SW480 (cell line): ENCODE data around the gene IBA57.

Experiments used
- DNase-seq: peaks from one replicate; pipeline ENCODE4 v3.0.0-alpha.2; 2016; ENCODE audit warnings: low spot score

The IBA57 gene

DNA sequence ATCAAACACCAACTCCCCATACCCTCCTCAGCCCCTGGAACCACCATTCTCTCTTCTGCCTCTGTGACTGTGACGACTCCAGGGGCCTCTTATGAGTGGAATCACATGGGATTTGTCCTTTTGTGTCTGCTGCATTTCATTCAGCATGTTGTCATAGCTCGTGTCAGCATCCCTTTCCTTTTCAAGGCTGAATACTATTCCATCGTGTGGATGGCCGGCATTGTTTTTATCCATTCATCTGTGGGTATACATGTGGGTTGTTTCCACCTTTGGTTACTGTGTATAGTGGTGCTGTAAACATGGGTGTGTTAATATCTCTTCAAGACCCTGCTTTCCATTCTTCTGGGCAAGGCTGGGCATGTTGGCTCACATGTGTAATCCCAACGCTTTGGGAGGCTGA, 25.2 kb downstream of the IBA57 start:
- DNase-seq, result no peak

DNA sequence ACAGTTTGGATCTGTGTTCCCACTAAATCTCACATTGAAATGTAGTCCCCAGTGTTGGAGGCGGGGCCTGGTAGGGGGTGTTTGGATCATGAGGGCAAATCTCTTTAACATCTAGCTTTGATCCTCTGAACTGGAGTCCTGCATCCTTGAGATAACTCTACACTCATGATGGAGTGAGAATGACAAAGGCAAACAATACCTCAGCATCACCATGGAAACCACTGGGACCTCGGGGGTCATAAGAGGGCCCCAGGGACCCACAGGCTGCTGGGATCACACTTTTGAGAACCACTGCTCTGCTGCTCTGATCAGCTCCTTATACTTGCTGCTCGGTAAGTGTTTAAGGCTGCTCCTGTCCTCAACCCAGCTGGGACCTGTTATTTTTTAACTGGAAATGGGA, 28.8 kb downstream of the IBA57 start:
- no peak for DNase-seq

DNA sequence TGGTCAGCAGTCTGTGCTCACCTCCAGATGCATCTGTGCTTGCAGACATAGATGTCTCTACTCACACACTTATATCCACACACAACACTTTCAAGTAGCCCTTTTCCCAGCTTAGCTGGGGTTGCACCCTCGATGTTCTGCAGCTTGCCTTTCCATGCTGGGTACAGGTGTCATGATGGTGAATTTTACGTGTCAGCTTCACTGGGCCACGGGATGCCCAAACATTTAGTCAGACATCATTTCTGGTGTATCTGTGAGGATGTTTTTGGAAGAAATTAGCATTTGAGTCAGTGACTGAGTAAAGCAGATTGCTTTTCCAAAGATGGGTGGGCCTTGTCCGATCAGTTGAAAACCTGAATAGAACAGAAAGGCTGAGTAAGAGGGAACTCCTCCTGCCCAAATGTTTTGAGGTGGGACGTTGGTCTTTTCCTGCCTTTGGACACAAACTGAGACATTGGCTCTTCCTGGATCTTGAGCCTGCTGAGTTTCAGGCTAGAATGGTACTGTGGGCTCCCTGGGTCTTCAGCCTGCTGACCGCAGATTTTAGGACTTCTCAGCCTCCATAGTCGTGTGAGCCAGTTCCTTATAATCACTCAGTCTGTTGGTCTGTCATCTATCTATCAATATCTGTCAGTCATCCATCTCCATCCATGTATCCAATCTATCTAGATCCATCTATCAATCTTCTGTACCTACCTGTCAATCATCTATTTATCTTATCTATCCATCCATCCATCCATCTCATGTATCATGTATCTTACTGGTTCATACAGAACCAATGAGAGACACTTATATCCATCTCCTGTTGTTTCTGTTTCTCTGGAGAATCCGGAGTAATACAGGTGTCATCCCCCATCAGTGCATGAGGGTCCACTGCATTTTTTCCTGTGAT, 29.6 kb downstream of the IBA57 start:
- DNase-seq, result no peak

DNA sequence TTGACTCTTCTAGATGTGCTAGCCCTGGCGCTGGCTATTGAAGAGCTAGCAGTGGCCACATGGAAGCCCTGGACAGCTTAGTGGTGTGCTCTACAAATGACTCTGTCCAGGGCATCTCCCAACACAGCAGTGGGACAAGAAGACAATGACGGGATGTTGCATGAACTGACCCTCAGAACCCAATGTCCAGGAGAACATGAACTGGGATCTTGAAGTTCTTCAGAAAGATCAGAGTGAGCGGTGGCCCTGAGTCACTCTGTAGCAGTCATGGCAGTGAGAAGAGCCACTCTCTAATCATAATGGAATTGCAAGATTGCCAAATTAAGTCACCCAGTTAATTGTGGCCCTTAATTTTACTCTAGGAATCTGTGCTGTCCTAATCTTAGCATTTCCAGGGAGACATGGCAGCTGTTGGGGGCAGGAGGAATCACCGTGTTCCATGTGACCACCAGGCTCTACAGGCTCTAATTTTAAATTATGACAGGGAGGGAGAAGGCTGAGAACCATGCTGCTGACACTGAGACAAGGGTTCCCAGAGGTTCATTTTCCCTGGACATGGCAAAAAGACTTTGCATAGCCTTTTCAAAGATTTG, 32.0 kb downstream of the IBA57 start:
- DNase-seq, result no peak

DNA sequence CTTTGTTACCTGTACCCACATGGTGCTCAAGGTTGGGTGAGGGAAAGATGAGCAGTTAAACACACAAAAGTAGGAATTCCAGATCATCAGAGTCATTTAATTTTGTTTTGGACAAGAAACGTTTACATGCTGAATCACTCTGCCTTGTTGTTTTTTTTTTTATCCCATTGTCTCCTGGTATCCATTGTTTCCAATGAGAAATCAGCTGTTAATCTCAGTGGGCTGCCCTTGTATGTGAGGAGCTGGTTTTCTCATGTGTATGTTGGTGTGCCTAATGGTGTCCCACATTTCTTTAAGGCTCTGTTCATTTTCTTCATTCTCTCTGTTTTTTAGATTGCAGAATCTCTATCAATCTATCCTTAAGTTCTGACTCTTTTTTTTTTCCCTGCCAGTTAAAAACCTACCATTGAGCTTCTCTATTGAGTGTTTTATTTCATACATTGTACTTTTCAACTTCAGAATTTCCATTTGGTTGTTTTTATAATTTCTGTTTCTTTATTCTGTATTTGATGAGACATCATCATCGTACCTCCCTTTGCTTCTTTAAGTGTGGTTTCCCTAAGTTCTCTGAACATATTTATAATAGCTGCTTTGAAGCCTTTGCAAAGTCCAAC, 33.5 kb downstream of the IBA57 start:
- no peak for DNase-seq

DNA sequence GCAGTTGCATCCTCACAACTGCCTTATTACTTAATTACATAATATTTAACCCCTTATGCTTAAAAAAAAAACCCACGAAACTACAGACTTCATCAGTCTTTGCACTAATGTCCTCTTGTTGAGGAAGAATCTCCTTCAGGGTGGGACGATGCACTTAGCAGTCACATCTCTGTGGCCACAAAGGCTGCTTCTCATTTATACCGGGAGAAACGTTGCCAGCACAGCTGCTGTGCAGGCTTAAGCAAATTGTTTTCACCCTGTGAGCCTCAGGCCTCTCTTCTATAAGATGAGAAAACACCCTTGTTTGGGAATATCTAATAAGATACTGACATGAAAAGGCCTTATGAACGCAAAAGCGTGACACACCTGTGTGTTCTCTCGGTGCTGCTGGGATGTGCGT, 39.4 kb downstream of the IBA57 start:
- DNase-seq, result no peak

DNA sequence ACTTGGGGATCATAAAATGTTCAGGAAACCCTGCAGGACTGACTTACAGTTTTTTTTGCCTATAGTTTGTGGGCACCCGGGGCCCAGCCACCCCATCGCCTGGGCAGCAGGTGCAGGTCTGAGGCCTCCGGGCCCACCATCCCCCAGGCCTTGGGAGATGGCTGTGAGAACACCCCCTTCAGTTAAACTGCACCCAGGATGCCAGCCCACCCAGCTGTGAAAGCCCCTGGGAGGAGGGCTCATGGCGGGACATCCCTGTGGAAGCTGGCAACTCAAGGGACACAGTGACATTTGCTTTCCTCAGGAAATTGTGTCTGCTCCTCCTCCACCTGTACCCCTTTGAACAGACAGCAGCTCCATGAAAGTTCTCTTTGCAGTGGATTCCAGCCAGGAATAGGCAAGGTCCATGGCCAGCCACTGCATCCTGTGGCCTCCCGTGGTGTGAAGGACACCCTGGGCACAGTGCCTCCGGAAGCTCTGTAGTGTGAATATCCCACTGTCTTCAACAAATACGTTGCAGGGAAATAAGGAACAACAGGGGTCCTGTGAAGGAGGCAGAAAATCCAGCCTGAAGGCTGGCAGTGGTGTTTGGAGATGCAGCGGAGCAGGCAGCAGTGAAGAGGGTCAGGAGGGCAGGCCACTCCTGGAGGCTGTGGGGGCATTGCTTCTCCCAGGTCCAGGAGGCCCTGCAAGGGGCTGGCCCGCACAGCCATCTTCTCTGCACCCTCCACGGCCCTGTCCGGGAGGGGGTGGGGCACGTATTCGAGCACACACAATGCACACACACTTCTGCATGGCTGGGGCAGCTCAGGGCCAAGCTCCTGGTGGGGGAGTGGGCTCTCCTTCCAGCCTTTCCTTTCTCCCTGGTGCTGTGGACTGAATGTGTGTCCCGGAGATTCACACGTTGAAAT, 40.2 kb downstream of the IBA57 start:
- no peak for DNase-seq

DNA sequence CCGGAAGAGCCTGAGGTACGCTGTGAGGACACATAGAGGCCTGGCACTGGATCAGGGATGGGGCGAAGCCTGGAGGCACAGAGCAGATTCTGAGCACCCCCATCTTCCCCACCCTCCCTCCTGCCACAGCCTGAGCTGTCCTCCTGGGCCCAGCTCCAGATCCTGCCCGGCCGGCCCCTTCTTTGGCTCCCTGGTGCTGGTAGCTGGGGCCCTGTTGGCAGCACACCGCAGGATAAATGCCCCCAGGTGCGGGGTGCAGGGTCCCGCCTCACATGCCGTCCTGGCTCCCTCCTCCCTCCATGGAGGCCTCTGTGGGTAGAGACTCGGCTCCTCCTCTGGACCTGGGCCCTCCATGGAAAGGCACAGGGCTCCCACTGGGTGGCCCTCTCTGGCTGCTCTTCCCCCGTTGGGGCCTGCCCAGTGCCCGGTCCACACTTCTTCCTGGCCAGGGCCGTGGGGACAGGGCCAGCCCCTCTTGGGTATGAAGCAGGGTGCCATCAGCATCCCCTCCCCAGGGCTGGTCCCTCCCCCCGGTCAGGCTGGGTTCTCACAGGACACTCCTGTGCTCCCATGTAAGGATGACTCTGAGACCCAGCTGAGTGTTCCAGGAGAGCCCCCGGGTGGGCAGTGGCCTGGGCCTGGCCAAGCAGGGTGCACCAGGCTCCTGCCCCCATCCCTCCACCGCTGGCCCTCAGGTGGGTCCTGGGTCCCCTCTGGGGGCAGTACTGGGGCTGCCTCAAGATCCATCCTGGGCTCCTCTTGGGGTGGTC, 41.2 kb downstream of the IBA57 start:
- DNase-seq, result no peak

DNA sequence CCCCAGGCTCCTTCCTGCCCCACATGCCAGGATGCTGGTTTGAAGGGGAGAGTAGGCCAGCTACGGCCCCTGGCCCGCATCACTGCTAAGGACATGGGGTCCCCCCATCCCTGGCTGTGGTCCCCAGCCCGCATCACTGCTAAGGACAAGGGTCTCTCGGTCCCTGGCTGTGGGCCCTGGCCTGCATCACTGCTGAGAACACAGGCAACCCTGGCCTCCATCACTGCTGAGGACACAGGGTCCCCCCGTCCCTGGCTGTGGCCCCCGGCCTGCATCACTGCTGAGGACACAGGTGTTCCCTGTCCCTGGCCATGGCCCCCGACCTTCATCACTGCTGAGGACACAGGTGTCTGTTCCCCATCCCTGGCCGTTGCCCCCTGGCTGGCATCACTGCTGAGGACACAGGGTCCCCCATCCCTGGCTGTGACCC, 41.8 kb downstream of the IBA57 start:
- DNase-seq, result no peak

DNA sequence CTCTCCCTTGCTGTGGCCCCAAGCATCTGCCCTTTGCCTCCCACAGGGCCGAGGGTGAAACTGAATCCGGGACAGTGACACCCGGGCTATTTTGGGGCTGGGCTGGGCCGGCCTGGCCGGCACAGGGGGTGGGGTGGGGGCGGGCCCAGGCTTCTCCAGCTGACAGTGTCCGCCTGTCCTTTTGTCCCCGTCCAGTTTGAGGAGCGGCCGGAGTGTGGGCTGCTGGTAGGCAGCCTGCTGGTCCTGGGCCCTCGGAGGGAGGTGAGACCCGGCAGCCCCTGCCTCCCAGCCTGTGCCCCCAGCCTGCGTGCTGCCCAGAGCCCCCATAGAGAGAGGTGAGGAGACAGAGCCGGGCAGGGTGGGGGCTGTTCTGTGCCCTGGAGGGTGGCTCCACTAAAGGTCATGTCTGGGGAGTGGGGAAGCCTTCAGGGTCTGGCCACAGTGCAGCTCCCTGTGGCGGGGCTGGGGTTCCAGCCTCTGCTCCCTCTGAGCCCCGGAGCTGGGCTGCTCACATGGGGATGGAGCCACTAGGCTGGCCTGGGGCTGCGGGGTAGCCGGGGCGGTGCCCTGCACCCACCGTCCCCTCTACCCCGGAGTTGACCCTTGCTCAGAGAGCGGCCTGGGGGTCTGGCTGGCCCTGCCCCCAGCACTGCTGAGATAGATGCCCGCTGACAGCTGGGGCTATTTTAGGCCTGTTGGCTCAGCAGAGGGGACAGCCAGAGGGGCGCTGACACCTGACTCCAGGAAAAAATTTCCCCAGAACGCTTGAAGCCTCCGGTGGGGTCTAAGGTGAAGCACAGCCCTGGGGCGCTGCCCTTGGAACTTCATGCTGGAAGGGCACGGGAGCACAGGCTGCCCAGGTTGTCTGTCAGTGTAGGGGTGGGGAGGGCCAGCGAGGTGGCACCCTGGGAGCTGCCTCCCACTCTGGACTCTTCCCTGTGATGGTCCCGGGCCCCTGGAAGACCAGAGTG, 42.5 kb downstream of the IBA57 start, which contains the start of gene OBSCN:
TSS of gene OBSCN (plus strand) at position 194 of the 971 bp plus-strand sequence. CDS start 3,740 bp downstream, outside the sequence.
- no peak for DNase-seq

DNA sequence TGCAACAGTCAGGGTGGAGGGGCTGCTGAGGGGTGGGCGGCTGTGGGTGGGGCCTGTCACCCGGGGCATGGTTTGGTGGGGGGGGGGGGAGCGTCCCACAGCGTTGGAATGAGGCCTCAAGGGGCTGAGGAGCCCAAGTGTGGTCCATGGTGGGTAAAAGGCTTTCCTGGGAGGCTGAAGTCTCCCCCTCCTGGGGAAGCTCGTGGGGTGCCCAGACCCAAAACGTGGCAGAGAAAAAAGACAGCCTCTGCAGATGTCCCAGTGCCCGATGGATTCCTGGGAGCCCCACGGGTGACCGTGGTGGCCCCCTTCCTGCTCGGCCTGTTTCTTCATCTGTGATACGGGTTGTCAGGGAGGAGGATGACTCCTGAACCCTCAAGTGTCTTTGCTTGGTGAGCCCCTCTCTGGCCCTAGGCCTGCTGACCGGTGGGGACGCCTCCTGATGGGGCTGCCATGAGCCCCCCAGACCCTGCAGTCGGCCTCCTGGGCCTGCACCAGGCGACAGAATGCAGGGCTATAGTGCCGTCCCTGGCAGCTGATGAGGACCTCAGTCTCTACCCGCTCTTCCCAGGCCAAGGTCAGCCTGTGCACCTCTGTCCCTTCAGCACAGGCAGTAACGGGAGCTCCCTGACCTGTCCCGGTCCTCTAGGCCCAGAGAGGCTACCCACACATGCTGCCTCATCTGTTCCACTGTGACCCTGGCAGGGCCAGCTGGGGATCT, 43.4 kb downstream of the IBA57 start:
- DNase-seq, result no peak

DNA sequence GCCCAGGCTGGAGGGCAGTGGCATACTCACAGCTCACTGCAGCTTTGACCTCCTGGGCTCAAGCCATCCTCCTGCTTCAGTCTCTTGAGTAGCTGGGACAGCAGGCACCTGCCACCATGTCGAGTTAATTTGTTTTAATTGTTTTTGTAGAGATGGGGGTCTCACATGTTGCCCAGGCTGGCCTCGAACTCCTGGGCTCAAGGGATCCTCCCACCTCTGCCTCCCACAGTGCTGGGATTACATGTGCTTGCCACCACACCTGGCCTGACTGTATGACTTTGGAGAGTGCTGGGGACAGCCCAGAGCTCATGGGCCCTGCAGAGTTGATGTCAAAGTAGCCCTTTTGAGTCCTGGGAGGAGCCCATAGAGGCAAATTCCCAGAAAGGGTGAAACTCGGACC, 44.1 kb downstream of the IBA57 start:
- no peak for DNase-seq

DNA sequence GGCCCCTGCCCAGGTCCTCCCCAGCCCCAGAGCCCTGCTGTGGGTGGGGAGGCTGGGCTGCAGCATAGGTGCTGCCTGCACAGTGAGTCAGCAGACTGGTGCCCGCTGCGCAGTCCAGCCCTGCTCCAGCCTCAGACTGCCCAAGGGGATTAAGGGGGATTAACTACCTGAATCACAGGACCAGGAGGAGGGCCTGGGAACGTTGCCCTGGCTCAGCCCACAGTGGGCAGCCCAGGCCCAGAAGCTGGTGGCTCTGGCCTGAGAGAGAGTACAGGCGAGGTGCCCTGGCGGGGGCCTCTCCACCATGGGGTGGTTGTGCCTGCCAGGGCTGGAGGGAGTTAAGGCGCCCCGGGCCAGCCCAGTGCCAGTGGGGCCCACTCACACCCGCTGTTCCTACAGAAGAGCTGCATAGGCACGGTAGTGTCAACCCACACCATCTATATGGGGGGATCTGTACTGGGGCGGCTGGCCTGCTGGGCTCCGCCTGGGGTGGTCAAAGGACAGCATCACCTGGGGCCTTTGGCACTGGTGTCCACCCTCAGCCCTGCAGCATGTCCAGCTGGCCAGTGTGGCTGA, 44.6 kb downstream of the IBA57 start:
- no peak for DNase-seq

DNA sequence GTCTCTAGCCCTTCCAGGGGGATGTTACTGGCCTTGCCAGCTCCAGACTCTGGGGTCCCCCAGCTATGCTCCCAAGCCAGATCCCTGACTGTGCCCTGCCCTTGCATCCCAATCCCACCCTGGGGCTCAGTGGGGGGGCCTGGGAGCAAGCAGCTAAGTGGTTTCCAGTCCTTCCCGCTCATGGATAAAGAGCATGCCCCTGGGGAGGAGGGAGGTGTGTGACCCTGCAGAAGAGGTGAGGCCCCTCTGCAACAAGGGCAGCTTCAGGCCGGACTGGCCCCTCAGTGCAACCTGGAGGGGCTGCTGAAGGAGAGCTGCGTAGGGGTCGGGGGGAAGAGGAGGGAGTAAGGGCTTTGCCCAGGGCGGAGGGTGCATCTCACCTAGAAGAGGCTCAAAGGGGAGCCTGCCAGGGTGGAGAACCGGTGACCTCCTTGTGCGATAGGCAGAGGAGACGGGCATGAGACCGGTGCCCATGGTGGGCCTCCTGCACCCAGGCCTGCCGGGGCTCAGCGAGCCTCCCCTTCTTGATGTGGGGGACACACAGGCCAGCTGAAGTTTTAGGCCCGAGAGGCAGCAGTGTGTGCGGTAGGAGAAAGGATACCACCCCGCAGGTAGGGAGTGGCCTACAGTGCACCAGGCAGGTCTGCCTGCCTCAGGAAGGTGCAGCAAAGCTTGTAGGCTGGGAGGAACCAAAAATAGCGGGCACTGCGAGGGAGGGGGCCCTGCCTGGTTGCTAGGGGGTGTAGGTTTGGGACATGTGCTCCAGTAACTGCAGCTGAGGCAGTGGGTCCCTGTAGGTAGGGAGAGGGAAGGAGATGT, 45.3 kb downstream of the IBA57 start:
- no peak for DNase-seq

DNA sequence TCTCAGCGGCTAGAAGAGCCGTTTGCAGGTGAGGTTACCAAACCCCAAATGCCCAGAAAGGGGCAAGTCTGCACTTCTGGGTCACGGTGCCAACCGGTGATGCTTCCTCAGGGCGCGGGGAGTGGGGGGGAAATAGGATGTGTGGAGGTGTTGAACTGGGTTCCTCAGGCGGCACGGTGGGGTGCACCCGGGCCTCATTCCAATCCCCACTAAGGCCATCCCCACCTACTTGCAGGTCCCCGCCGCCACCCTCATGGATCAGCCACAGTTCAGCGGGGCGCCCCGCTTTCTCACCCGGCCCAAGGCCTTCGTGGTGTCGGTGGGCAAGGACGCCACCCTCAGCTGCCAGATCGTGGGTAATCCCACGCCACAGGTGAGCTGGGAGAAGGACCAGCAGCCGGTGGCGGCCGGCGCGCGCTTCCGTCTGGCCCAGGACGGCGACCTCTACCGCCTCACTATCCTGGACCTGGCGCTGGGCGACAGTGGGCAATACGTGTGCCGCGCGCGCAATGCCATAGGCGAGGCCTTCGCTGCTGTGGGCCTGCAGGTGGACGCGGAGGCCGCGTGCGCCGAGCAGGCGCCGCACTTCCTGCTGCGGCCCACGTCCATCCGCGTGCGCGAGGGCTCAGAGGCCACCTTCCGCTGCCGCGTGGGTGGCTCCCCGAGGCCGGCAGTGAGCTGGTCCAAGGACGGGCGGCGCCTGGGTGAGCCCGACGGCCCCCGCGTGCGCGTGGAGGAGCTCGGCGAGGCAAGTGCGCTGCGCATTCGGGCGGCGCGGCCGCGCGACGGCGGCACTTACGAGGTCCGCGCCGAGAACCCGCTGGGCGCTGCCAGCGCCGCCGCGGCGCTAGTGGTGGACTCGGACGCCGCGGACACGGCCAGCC, 46.2 kb downstream of the IBA57 start:
- no peak for DNase-seq

DNA sequence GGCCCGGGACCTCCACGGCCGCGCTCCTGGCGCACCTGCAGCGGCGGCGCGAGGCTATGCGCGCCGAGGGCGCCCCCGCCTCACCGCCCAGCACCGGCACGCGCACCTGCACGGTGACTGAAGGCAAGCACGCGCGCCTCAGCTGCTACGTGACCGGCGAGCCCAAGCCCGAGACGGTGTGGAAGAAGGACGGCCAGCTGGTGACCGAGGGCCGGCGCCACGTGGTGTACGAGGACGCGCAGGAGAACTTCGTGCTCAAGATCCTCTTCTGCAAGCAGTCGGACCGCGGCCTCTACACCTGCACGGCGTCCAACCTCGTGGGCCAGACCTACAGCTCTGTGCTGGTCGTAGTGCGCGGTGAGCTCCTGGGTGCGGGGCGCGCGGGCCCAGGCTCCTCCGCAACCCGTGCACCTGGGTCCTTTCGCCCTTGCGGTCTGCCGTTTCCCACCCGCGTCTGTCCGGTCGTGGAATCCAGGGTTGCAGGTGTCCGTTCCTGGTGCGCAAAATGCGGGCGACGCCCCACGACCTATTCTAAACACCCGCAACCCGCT, 46.9 kb downstream of the IBA57 start:
- no peak for DNase-seq
